ENCODE results near the gene PLXNB3.
"Not testable (repeated sequence)": the region's sequence is repeated elsewhere in the genome, so short reads cannot be mapped to it uniquely, and the experiment has no call there.

Gene PLXNB3

DNA sequence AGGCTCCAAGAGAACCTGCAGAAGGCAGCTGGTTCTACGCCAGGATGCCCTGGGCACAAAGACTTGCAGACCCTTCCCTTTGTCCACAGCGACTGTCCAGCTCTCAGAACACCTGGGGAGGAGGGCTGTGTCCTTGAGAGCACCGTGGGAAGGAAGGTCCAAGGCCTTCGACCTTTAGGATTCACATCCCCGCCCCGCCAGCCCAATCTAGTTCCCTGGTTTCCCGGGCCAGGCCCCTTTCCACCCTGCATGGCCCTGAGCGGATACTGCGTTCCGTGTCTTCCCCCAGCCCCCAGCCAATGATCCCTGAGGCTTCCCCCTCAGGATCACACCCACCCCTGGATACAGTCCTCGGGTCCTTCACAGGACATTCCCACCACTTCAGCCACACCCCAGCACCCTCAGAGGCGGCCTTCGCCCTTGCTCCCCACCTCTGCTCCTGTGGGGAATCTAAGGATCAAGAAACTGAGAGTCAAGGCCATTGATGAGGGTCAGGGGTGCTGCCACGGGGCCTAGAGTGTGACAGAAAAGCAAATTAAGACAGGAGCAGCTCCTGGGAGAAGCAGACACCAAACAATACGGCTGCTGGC lies 30.3 kb upstream of the PLXNB3 start:
- DNase-seq (ENCODE audit: low spot score) = no peak

- DNase-seq (ENCODE audit: low spot score) = no peak
Observed at GRCh38 chrX:153734871-153735270, 29.2 kb upstream of the PLXNB3 start.

DNA sequence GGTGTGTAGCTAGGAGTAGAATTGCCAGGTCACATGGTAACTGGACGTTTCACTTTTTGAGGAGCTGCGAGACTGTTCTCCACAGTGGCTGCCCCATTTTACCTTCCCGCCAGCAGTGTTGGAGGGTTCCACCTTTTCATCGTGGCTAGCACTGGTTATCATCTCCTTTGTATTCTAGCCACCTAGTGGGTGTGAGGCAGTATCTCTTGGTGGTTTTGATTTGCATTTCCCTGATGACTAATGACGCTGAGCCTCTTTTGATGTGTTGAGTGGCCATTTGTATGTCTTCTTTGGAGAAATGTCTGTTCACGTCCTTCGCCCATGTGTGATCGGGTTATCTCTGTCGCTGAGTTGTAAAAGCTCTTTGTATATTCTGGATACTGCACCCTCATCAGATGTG lies 28.8 kb upstream of the PLXNB3 start:
- DNase-seq (ENCODE audit: low spot score) = no peak

- no peak for DNase-seq (ENCODE audit: low spot score)
Observed at GRCh38 chrX:153736071-153736820, 27.8 kb upstream of the PLXNB3 start.

DNA sequence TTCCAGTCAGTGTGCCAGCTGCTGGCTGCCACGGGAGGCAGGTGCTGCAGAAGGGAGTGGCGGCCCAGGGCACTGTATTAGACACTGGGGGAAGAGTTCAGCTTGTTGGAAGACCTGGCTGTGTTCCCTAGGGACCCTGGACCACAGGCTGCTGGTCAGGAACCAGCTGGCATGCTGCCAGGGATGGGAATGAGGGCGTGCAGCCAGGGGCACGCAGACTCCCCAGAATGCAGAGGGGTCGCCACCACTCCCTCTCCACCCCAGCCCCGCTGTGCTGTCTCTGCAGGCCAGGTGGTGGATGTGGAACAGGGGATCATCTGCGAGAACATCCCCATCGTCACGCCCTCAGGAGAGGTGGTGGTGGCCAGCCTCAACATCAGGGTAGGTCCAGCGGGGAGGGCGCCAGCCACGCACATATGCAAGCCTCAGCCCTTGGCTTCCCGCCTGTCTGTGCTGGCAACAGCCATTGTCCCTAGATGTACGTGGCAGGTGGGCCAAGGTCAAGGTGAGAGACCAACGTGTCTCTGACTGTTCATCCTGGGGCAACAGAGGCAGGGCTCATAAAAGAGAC lies 27.1 kb upstream of the PLXNB3 start:
- no peak for DNase-seq (ENCODE audit: low spot score)

DNA sequence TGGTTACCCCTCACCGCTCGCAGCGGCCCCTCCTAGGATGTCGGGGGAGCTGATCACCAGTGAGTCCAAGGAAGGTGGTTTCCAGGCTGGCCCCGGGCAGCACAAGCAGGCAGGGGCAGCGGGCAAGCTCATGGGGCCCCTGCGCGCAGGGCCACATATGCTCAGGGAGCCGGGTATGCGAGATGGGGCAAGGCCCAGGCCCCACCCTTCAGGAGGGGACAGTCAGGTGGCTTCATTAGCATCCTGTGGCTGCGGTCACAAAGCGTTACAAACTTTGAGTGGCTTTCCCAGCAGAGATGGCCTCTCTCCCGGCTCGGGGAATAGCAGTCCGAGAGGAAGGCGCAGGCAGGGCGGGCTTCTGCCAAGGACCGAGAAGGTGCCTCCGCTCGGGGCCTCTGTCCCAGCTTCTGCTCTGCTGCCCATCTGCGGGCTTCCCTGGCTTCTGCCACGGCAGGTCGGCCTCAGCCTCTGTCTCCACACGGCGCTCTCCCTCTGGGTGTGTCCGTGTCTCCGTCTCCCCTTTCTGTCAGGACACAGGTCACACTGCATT lies 25.9 kb upstream of the PLXNB3 start:
- DNase-seq (ENCODE audit: low spot score) = no peak

DNA sequence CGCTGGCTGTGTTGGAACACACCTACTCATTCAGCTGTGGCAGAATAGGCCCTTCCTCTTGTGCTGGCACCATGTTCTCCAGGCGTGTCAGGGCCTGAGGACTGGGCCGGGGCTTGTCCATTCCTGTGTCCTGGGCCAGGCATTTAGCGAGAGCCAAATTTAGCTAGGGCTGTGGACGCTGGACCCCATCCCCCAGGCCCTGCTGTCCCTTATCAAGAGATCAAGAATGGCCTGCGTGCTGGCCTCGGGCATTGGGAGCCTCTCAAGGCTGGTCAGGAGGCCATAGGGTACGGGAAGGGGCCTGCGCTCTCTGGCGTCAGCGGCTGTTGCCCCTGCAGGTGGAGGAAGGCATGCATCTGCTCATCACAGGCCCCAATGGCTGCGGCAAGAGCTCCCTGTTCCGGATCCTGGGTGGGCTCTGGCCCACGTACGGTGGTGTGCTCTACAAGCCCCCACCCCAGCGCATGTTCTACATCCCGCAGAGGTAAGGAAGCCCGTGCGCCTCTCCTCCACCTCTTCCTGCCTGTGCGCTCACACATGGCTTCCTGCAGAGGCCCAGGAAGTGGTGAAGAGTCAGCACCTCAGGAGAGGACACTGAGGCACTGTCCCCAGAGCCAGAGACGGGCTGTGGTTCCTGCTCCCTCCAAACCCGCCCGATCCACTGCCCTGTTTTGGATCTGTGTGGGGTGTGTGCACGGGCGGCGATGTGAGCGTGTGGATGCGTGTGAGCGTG lies 24.1 kb upstream of the PLXNB3 start:
- DNase-seq (ENCODE audit: low spot score) = no peak

DNA sequence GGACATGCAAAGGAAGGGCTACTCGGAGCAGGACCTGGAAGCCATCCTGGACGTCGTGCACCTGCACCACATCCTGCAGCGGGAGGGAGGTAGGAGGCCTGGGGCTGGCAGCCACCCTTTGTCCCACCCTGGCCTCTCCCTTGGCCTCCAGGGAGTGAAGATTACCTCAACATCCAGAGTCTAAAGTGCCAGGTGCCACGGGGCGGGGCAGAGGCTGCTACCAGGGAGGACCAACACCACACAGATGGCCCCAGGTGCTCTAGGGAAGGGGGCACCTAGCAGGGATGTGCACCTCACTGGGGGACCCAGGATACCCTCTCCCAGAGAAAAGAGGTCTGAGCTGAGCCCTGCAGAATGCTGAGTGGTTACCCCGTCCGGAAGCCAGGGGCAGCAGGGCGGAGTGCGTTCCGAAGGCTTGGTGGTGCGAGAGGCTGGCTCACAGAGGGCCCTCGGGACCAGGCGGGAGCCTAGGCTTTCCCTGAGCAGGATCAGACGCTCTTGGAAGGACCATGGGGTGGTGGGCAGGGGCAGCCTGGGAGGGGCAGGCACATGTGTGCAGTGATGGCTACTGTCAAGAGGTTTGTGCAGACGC lies 23.3 kb upstream of the PLXNB3 start:
- no peak for DNase-seq (ENCODE audit: low spot score)

DNA sequence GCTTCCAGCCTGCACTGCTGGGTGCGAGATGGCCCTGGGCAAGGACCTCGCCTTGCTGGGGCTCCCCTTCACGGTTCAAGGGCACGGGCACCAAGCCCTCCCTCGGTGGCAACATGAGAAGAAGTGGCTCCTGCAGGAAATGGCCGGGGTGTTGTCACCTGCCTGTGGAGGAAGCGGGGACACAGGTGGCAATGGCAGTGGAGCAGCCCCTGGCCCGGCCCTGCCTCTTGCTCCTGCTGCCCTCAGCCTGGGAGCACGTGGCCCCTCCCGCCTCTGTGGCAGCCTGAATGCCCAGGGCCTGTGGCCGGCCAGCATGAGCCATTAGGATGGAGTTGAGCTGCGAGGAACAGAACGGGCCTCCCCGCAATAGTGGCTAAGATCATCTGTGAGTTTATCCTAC lies 22.6 kb upstream of the PLXNB3 start:
- DNase-seq (ENCODE audit: low spot score) = no peak

GRCh38 chrX:153742111-153742510 lies 21.9 kb upstream of the PLXNB3 start:
- DNase-seq (ENCODE audit: low spot score) = not testable (repeated sequence)

- DNase-seq (ENCODE audit: low spot score) = not testable (repeated sequence)
Observed at GRCh38 chrX:153742796-153743467, 21.1 kb upstream of the PLXNB3 start.

DNA sequence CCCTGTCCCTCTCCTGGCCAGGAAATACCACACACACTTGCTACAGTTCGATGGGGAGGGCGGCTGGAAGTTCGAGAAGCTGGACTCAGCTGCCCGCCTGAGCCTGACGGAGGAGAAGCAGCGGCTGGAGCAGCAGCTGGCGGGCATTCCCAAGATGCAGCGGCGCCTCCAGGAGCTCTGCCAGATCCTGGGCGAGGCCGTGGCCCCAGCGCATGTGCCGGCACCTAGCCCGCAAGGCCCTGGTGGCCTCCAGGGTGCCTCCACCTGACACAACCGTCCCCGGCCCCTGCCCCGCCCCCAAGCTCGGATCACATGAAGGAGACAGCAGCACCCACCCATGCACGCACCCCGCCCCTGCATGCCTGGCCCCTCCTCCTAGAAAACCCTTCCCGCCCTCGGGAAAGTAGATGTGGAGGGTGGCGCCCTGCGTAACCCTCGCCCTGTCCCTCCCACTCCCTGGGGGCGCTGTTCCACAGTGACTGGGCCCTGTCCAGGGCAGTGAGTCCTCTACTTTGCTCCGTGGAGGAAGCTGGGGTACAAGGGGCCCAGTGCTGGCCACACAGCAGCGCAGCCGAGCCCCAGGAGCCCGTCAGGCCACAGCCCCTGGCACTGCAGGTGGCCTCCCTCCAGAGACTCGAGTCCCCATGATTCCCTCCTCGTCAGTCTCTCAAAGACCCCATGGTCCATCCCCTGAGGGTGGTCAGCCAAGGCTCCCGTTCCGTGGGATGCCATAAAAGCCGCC lies 20.4 kb upstream of the PLXNB3 start:
- DNase-seq (ENCODE audit: low spot score) = not testable (repeated sequence)

DNA sequence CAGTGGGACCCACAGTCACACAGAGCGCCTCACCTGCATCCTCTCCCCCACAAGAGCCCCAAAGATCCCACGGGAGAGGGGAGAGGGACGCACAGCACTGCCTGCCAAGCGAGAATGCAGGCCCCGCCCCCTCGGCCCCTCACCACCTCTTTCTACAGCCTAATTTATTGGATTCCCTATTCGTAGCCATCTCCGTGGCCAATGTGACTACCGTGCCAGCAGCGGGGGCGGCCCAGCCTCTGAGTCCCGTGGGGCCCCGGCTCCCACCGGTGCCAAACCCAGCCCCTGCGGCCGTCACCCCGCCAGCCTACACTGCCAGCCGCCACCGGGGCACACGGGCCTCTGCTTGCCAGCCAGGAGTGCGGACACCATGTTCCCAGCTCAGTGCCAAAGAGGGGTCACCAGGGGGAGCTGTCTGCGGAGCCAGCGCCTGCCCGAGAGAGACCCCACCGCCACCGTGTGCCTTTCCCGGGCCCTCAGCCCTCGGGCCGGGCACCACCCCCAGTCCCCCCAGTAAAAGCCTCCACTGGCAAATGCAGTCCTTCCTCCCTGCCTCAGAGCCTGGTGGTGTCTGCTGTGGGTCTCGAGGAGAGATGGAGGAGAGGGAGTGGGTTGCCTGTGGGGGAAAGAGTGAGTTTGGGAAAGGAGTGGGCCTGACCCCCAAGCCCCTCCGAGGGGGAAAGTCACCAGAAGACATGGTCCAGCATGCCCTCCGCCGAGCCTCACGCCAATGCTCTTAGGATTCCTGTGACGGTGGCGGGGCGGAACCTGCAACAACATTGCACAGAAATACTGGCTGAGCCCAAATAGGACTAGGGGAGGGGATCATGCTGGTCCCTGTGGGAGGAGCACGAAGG lies 19.6 kb upstream of the PLXNB3 start:
- no peak for DNase-seq (ENCODE audit: low spot score)

DNA sequence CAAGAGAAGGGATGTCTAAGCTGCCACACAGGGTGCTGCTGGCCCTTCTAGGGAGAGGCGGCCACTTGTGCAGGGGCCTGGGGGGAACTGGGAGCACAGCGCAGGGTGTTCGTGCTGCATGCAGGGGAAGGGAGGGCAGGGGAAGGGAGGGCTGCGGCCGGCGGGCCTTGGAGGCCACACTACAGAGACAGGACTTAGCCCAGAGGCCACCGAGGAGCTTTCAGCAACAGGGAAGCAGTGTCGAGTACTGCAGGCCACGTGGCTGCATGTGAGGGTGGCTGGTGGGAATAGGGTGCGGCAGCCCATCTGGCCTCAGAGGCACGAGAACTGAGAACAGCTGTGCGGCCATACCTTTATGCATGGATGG lies 19.0 kb upstream of the PLXNB3 start:
- DNase-seq (ENCODE audit: low spot score) = not testable (repeated sequence)

- DNase-seq (ENCODE audit: low spot score) = no peak
Observed at GRCh38 chrX:153746359-153746758, 17.7 kb upstream of the PLXNB3 start.

GRCh38 chrX:153746991-153747390 lies 17.1 kb upstream of the PLXNB3 start:
- DNase-seq (ENCODE audit: low spot score) = not testable (repeated sequence)

GRCh38 chrX:153749017-153749416 lies 15.0 kb upstream of the PLXNB3 start:
- DNase-seq (ENCODE audit: low spot score) = not testable (repeated sequence)

DNA sequence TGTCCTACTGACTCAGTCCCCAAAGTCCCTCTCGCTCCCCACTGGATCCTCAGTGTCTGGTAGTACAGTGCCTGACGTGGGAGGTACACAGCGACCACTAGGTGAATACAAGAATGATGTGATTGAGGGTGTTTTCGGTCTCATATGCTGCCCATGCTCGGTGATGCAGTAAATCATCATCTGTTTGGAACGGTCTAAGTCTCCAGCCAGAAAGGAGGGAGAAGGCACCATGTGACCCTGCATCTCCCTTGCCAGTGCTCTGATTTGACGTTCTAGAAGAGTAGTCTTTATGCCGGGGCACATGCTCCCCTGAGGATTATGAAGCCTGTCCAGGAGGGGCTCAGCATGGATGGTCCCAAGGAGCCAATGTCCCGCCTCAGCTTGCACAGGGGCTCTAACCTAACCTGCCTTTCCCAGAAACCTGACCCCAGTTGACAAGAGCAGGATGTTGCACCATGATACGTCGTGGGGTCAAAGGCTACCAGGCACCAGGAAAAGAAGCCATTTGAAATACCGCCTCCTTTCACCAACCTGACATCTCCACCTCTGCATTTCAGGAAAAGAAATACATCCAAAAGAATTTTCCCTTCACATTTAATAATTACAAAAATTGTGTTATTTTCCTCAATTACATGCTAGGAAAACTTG lies 13.8 kb upstream of the PLXNB3 start:
- DNase-seq (ENCODE audit: low spot score) = no peak

- DNase-seq (ENCODE audit: low spot score) = no peak
Observed at GRCh38 chrX:153755136-153755535, 8.9 kb upstream of the PLXNB3 start.
